ENCODE results near the gene RNF212.
"Not testable (repeated sequence)": the region's sequence is repeated elsewhere in the genome, so short reads cannot be mapped to it uniquely, and the experiment has no call there.

RNF212 gene

DNA sequence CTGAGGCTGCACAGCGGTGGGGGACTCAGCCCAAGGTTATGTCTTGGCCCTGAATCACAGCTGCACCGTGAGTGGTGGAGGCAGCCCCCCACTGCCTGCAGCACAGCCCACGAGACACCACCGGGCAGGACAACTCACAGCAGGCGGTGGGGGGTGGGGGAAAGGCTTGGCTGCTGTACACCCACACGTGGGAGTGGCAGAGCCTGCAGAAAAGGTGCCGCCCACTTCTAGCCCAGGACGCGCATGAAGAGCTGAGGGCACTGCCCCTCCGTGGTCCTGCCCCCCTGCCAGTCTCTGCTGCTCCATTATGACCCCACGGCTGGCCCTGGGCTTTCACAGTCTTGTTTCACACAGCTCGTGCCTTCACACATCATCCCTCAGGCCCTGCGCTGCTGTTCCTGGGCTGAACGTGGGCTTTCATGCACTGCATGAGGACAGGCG, 61.1 kb downstream of the RNF212 start:
- in situ Hi-C loops (cut with MboI; ENCODE audit: low sequenced_read_pairs), result no loop called here

DNA sequence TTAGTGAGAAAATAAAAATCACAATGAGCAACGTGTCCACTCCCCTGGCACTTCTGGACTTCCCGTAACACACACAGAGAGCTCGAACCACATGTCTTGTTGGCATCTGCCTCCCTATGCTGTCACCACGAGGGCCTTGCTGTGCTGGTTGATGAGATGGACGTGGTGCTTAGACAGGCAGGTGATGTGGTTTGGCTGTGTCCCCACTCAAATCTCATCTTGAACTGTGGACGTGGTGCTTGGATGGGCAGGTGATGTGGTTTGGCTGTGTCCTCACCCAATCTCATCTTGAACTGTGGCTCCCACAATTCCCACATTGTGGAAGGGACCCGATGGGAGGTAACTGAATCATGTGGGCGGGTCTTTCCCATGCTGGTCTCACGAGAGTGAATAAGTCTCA, 61.9 kb downstream of the RNF212 start:
- in situ Hi-C loops (cut with MboI; ENCODE audit: low sequenced_read_pairs), result no loop called here

DNA sequence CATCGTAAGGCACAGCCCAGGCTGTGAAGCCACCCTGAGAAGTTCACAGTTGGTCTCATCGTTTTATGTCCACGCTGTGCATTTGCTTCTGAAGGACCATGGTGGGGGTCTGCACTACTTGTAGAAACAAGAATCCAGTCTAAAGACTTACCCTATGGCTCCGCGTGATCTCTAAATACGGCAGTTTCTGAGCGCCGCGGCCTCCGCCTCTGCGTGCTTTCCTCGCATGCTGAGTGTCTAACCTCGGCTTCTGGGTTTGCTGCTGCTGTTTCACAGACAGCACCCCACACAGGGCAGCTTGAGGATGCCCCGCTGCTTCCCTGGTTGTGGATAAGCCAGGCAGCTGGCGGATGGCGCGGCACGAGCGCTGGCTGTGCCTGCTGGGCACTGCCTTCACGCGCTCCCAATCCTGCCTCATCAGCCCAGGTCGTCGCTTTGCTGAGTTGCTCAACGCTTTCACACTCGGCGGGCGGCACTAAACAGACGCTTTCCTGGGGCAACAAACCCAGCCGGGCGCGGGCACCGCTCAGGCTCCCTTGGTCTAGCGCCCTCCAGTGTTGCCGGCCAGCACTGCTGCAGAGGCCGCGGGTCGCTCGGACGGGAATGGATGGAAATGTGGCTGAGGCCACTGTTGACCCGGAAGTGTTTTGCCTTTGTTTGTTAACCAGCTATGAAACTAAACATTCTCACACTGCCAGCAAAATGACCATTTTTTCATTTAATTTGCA, 62.7 kb downstream of the RNF212 start:
- in situ Hi-C loops (cut with MboI; ENCODE audit: low sequenced_read_pairs), result no loop called here

DNA sequence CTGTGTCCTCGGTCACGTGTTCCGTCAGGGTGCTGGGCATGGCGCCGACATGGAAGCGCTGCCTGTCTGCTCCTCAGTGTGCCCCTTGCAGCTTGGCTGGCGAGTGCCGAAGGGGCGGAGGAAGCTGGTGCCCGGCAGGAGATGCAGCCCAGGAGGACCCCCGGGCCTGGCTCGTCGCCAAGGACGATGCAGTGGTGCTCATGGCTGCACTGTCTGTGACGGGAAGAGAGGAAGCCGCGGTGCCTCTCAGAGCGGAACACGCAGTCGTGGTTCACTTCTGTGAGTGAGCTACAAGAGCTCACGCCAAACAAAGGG, 63.8 kb downstream of the RNF212 start:
- in situ Hi-C loops (cut with MboI; ENCODE audit: low sequenced_read_pairs), result no loop called here

DNA sequence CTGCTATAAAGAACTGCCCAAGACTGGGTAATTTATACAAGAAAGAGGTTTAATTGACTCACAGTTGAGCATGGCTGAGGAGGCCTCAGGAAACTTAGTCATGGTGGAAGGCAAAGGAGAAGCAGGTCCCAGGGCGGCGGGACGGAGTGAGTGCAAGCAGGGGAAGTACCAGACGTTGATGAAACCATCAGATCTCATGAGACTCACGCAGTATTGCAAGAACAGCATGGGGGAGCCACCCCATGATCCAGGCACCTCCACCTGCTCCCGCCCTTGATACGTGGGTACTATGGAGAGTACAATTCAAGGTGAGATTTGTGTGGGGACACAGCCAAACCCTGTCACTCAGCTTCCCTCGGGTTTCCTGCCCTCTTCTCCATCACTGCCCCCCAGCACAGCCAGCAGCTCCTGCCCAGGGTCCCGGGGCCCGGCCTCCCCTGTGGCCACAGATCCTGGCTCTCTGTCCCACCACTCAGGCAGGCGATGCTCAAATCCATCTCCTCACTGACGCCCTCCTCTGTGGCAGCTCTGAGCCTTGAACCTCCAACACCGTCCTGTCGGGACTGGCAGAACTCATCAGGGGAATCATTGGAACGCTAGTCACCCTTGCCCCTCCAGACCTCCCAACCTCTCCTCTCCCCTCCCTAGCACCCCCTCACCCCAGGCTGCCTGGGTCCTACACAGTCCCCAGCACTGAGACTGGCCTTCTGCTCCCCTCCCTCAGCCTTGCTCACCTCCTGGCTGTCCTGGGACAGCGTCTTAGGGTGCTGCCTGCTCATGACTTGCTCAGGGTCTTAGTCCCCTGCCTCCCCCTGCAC, 64.4 kb downstream of the RNF212 start:
- in situ Hi-C loops (cut with MboI; ENCODE audit: low sequenced_read_pairs), result no loop called here

DNA sequence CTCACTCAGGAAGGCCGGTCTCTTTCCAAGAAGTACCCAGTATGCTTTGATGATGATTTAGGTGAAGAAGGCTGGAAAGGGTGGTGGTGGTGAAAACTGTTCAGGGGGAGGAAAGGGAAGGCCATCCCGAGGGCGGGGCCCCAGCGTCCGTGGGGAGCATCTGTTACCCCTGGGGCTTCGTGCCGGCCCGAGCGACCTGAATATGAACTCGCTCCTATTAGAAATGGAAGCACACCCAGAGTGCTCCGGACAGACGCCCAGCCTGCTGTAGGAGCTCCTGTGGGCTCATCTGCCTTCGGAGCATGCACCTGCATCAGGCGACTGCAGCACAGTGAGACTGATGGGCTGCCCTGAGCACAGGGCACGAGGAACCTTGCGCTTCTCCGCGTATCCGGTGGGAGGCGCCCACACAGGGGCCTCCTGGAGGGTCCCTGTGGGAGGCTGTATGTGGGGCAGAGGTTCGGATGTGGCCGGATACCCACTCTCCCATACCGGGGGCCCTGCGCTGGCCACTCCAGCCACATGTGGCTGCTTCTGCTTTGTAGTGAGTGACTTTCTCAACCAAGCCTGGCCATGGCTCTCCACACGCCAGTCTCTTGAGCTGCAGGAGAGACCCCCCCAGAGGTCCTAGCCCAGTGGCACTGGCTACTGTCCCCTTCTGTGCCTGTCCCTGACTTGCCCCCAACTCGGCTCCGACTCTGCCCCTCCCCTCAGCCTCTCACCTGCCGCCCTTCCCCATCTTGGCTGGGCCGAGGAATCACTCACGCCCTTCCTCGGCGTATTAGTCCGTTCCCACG, 65.2 kb downstream of the RNF212 start:
- in situ Hi-C loops (cut with MboI; ENCODE audit: low sequenced_read_pairs), result no loop called here

DNA sequence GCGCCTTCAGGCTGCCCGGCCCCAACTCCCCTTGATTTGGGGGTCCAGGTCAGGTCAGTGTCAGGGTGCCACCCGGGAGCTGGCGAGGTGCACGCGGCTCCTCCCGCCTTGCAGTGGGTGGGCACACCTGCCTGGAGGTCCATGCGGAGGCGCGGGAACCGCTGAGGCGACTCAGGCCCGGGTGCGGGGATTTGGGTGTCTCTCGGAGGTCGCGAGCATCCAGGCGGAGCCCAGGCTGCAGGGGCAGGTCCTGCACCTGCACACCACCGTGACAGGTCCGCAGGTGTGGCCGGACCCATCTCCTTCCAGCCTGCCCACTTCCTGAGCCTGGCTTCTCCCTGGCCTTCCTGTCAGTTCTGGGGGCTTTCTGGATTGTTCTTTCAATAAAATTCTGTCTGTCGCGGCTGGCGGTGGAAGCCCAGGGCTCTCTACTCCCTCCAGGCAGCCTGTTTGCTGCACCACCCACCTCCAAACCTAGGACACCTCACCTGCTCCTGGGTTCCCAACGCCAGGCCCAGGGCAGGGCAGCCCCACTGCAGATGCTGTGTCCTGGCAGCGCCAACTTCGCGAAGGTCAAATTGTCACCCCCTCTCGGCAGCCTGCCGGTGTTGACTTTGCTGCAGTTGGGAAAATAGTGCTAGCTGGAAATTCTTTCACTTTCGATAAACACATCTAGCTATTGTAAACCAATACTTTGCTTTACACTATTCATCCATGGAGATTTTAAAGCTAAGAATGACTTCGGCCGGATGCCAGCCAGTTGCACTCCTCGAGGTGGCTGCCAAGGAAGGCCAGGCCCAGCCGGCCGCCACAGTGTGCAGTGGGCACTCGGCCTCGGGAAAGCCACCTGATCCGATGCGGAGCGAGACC, 66.0 kb downstream of the RNF212 start:
- in situ Hi-C loops (cut with MboI; ENCODE audit: low sequenced_read_pairs), result no loop called here

DNA sequence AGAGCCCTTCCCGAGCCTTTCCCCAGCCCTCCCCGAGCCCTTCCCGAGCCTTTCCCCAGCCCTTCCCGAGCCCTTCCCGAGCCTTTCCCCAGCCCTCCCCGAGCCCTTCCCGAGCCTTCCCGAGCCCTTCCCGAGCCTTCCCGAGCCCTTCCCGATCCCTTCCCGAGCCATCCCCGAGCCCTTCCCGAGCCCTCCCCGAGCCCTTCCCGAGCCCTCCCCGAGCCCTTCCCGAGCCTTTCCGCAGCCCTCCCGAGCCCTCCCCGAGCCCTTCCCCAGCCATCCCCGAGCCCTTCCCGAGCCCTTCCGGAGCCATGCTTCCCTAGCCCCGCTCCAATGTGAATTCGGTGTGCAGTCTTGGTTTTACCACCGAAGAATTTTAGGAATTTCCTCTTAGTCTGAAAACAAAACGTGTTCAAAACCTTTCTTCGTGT, 66.8 kb downstream of the RNF212 start:
- in situ Hi-C loops (cut with MboI; ENCODE audit: low sequenced_read_pairs), result not testable (repeated sequence)

DNA sequence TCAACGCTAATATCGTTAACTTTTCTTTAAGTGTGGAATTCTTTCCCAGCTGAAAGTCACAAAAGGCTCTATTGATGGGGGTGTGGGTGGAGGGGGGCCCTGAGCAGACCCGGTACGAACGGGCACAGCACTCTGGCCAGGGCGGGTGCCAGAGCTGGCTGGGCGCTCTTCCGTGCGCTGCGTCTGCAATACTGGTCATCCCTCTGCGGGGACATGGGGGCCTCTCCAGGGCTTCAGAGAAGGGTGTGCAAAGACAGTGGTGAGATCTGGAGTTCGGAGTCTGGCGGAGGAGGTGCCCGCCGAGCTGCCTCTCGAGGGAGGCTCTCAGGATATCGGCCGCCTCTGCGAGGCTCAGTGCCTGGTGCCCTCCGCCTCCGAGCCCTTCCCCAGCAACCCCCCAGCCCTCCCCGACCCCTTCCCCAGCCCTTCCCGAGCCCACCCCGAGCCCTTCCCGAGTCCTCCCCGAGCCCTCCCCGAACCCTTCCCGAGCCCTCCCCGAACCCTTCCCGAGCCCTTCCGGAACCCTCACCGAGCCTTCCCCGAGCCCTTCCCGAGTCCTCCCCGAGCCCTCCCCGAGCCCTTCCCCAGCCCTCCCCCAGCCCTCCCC, 67.7 kb downstream of the RNF212 start:
- in situ Hi-C loops (cut with MboI; ENCODE audit: low sequenced_read_pairs), result no loop called here

DNA sequence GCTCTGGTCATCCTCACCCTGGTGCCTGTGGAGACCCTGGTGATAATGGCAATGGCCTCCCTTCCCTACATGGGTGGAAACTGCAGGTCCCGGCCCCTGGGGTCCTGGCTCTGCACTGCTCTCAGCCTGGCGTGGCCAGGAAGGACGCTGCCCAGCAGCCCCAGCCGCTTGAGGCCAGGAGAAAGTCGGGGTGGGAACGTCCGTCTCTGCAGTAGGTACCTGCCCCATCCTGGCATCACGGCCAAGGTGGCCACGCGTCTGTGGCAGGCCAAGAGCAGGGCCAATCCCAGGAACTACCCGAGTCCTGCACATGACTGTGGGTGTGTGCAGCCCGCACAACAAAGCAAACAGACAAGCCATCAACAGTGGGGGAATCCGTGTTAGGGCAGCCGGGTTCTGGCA, 68.2 kb downstream of the RNF212 start:
- in situ Hi-C loops (cut with MboI; ENCODE audit: low sequenced_read_pairs), result no loop called here

DNA sequence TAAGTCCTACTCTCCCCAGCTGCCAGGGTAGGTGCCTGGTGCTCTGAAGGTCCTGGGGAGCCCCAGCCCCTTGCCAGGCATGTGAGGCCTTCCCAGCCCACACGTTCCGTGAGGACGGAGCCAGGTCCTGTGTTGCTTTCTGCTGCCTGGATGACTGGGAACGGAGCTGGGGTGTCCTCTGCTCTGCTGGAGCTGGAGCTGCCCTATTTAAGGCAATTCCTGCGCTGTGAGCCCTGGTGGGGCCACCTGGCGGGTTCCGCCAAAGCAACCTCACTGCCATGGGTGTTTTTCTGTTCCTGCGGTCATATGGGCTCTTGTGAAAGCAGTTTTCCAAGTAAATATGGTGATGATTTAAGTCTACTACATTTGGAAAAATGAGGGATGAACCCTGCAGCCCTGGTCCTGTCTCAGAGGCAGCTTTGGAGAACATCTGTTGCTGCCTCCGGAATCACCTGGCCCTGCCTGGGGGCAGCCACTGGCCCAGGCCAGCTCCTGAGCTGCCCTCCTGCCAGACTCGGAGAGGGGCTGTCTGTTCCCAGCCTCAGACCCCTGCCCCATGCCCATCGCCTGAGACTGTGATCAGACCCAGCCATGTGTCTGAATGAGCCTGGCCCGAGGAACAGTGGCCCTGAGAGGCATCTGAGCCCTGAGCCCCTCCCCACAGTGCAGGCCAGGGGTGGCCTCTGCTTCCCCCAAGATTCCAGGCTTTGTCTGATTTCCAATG, 68.7 kb downstream of the RNF212 start:
- in situ Hi-C loops (cut with MboI; ENCODE audit: low sequenced_read_pairs), result no loop called here

DNA sequence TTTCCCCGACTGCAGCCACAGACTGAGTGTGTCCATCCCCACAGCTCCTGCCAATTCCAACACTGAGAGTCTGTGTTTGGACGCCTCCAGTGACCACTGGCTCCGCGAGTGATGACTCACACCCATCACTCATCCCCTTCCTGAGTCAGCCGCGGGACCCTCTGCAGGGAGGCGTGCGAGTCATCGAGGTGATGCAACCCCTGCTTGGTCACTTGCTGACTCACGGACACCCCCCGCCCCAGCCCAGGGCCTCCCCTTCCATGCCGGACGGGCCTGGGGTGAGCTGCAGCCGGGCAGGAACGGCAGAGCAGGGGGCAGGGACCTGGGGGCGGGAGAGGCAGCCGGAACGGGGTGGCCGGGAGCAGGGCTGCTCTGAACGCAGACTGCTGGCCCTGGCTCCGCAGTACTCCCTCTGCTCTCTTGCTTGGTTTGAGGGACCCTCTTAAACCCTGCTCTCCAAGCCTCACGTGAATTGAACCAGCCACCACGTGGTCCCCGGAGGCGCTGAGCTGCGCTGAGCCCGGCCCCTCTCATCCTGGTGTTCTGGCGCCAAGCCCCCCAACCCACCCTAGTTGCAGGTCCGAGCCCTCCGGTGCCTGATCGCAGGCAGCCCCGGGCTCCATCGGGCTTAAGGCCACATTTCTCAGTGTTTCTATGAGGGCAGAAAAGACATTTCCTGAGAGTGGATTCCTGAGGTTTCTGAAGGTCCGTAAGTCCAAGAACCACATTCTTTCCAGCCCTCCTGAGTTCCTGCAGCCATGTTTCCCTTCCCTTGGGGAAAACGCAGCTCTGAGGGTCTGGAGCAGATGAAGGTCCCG, 69.5 kb downstream of the RNF212 start:
- in situ Hi-C loops (cut with MboI; ENCODE audit: low sequenced_read_pairs), result no loop called here

DNA sequence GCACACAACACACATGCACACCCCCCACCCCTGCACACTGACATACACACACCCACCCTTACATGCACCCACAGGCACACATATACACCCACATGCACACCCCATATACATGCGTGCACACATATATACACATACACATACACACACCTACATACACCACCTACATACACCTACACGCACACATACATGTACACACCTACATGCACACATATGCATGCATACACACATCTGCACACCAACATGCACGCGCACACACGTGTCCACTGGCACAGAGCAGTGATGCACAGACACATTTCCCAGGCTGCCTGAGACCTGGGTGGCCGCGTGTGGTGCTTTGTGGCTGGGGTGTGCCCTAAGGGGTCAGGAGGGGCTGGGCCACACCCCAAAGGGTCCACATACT, 70.2 kb downstream of the RNF212 start:
- in situ Hi-C loops (cut with MboI; ENCODE audit: low sequenced_read_pairs), result no loop called here

DNA sequence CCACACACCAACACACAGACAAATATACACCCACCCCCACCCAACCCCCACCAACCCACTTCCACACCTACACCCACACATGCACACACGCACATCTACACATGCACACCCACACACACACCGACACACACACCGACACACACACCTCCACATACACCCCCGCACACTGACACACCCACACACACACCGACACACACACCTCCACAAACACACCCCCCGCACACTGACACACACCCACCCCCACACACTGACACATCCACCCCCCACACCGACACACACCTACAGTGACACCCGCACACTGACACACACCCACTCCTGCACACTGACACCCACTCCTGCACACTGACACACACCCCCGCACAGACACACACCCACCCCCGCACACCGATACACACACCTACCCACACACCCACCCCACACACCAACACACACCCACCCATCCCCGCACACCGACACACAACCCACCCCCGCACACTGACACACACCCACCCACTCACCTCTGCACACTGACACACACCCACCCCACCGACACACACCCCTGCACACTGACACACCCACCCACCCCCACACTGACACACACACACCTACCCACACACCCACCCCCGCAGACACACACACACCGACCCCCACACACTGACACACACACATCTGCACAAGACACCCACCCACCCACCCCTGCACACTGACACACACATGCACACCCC, 70.9 kb downstream of the RNF212 start:
- in situ Hi-C loops (cut with MboI; ENCODE audit: low sequenced_read_pairs), result no loop called here

DNA sequence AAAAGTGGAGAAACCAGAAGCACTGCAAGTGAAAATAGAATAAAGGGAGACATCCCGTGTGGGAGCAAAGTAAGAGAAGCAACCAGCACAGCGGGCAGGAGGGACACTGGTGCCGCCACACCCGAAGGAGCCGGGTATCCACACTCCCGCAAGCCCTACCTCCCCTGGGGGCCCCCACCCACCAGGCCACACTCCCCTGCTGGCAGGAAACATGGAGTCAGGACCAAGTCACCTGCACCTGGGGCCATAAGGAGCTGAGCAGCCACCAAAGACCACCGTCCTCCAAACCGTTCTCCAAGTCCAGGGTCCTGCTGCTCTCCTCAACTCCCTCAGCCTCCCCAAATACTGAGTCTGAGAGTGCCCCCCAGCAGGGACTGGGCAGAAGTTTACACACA, 71.4 kb downstream of the RNF212 start:
- in situ Hi-C loops (cut with MboI; ENCODE audit: low sequenced_read_pairs), result no loop called here

DNA sequence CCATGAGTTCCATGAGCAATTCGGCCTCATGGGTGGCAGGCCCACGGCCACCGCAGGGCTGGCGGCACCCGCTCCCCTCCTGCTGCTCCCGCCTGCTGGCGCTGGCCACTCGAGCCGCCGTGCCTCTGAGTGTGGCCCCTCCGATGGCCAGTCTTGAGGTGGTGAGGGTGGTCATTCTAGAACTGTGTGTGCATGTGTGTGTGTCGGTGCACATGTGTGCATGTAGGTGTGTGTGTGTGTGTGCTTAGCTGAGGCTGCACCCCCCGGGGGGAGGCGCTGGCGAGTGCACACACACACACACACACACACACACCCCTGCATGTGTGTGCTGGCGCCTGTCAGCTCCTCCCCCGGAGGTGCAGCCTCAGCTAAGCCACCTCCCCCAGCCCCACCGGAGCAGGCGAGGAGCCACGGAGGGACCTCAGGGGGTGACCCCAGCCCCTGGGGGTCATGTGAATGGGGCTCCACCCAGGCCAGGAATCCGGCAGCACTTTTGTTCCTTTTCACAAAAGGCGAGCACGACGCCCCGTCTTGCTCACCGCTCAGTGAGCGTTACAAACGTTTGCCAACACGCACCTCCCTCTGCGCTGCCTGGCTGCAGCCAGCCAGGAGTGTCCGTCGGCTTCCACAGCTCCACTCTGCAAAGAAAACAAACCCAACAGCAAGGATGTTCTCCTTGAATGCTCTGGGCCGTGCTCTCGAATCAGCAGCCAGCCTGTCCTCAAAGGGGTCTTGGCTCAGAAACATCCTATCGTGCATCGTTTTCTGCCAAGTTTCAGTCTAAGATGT, 72.0 kb downstream of the RNF212 start:
- in situ Hi-C loops (cut with MboI; ENCODE audit: low sequenced_read_pairs), result no loop called here

DNA sequence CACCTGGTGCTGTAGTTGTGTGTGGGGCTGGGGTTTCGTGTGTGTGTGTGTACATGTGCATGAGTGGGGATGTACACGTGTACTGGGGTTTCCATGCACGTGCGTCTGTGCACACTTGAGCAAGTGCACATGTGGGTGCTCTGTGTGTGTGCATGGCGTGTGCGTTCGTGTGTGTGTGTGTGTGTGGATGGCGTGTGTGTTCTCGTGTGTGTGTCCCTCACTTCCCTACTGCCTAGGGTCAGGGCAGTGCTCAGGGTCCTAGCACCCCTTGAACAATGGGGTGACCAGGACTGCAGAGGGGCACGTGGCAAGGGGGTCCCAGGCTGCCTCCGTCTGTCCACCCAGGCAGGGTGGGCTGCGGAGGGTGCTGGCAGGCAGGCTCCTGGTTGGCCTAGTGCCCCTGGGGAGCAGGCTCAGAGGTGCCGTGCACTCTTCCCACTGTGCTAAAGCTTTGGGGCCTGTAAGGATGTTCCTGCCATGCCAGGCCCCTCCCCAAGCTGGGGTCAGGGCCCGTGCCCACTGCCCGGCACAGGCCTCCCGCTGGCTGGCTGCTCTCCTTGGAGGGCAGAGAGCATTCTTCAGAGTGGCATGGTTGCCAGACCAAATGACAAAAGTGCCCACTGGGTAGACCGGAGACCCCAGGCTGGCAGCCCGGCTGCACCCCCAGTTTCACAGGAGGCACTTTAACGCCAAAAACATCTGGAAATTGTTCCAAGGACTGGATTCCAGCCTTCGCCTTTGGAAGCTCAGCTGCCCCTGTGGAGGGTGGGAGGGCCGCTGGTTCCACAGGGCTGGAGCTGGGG, 72.8 kb downstream of the RNF212 start:
- in situ Hi-C loops (cut with MboI; ENCODE audit: low sequenced_read_pairs), result no loop called here
